Brain microvascular endothelial cell (primary cell): Measurements from ENCODE around the gene UAP1.

Experiments used
- DNase-seq: peaks from one replicate; pipeline ENCODE4 v3.0.0-alpha.2; 2020
- H3K27ac ChIP-seq: fragments of 250-450 bp; sonication (Bioruptor Pico); 2 replicates; pipeline ENCODE4 v1.5.1; 2020; ENCODE audit warnings: mild to moderate bottlenecking, moderate library complexity
- H3K27me3 ChIP-seq: fragments of 250-450 bp; sonication (Bioruptor Pico); replicated peaks from 2 replicates; pipeline ENCODE4 v1.5.1; 2020; ENCODE audit warnings: mild to moderate bottlenecking
- H3K36me3 ChIP-seq: fragments of 250-450 bp; sonication (Bioruptor Pico); replicated peaks from 2 replicates; pipeline ENCODE4 v1.5.1; 2020; ENCODE audit warnings: mild to moderate bottlenecking
- H3K4me3 ChIP-seq: 2 replicates; pipeline ENCODE4 v1.5.1; 2011; ENCODE audit warnings: low read depth, mild to moderate bottlenecking, control low read depth, low read length, moderate library complexity
- in situ Hi-C: cut with HindIII; loops from 2 replicates; pipeline ENCODE4 v1.10.0; 2017; ENCODE audit warnings: low sequenced_read_pairs, low pct_ligation_motif_present
- TF ChIP-seq, protein P1 (sequence below): IDR thresholded peaks from 2 replicates; pipeline ENCODE4 v1.5.1; 2011; ENCODE audit warnings: low read depth, mild to moderate bottlenecking, moderate library complexity, low read length, control low read depth, inconsistent platforms; ENCODE audit errors: missing control alignments

The UAP1 gene

DNA sequence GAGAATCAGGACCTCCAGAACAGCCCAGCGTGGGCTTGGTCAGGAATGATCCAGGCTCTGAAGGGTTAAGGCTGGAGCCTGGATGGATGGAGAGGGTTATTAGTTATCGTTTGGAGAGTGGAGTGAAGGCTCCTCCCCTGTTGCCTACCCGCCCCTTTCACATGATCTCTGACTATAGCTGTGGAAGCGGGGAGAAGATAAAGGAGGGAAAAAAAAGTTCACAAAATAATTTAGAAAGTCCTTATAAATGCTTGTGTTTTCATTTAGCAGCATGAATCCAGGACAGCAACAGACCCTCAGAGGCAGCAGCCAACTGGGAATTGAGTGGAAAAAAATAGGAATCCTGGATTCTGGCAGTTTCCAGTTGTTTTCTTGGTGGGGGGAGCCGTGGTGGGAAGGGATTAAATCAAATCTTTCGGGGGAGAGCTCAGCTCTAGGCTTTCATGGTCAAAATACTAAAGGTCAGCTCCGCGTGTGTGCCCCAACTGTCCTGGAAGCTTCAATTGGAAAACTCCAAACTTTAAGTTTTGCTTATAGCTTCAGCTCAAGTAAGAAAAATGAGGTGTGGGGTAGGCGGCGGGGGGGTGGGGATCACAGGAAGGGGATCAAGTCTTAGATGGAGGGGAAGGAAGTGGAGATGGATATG, 70.1 kb downstream of the UAP1 start:
- Histone ChIP-seq H3K36me3 (no peaks in the 10 kb centered on the region), H3K27ac (peak overlapping the region; percentile 93), H3K4me3 (peak overlapping the region; percentile 71), H3K27me3 (no peaks in the 10 kb centered on the region)
- TF ChIP-seq, protein P1, sequence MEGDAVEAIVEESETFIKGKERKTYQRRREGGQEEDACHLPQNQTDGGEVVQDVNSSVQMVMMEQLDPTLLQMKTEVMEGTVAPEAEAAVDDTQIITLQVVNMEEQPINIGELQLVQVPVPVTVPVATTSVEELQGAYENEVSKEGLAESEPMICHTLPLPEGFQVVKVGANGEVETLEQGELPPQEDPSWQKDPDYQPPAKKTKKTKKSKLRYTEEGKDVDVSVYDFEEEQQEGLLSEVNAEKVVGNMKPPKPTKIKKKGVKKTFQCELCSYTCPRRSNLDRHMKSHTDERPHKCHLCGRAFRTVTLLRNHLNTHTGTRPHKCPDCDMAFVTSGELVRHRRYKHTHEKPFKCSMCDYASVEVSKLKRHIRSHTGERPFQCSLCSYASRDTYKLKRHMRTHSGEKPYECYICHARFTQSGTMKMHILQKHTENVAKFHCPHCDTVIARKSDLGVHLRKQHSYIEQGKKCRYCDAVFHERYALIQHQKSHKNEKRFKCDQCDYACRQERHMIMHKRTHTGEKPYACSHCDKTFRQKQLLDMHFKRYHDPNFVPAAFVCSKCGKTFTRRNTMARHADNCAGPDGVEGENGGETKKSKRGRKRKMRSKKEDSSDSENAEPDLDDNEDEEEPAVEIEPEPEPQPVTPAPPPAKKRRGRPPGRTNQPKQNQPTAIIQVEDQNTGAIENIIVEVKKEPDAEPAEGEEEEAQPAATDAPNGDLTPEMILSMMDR: no peak
- peak; percentile 75 for DNase-seq
- in situ Hi-C loops: no loop called here

DNA sequence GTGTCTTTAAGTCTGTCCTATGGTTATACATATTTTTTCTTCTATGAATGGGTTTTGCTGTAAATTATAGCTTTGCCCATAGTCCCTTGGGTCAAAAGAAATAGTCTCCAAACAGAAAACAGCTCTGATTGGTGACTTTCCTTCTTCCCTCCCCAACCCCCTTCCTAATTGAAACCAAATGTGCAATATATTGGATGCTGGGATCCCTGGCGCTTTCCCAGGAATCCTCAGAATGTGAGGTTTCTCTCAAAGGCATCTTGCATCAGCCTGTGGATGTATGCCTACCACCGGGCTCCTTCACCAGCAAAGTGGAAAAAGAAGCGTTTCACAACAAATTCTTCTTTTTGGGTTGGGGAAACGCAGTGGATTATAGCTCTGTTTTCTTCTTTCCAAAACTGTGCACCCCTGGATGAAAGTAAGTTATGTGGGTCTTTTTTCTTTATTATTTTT, 70.7 kb downstream of the UAP1 start, which contains the start of gene DDR2:
DDR2 (plus strand) TSS at position 248 of the 450 bp plus-strand sequence. CDS start 86,600 bp downstream, outside the sequence.
- Histone ChIP-seq H3K27ac (peak within 1 kb of the TSS; percentile 93), H3K27me3 (no peaks in the 10 kb centered on the region), H3K36me3 (no peaks in the 10 kb centered on the region), H3K4me3 (peak within 1 kb of the TSS; percentile 71)
- TF ChIP-seq, protein P1: no peak
- peak; percentile 88 for DNase-seq
- in situ Hi-C loops: no loop called here

- peak; percentile 34 for DNase-seq
- TF ChIP-seq, protein P1: no peak
- peak overlapping the region; percentile 71 for H3K4me3 ChIP-seq
- peak overlapping the region; percentile 93 for H3K27ac ChIP-seq
- no peaks in the 10 kb centered on the region for H3K36me3 ChIP-seq
- in situ Hi-C loops: no loop called here
- H3K27me3 ChIP-seq: no peaks in the 10 kb centered on the region
Observed at GRCh38 chr1:162632698-162633080, 71.2 kb downstream of the UAP1 start.

DNA sequence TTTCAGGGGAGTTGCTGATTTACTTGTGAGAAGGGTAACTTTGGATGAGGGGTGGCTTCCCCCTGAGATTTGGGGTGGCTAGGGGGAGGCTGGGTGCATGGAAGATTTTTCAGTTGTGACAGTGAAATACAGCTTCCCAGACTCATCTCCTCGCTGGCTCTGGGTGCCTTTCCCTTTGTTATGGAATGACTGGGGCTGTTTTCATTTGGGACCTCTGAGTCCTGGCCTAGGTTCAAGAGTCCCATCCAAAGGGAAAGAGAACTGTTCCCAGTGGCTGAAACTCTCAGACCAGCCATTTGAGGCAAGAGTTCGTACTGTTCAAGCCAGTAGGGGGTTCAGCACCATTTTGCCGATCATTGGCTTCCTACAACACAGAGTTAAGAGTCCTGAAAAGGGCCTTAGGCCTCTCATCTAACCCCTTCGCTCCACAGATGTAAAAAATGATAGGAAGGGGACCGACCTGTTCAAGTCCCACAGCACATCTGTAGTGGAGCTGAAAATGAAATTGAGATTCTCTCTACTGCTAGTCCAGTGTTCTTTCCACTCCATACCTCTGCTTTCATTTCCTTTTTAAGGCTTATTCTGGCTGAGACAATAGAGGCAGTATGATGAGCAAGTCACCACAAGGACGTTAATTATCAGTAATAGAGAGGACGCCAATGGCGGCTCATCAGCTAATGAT, 71.7 kb downstream of the UAP1 start:
- TF ChIP-seq, protein P1: peak; percentile 51
- no peaks in the 10 kb centered on the region for H3K36me3 ChIP-seq
- peak overlapping the region; percentile 93 for H3K27ac ChIP-seq
- DNase-seq: peak; percentile 39
- no peaks in the 10 kb centered on the region for H3K27me3 ChIP-seq
- in situ Hi-C loops: no loop called here
- peak overlapping the region; percentile 71 for H3K4me3 ChIP-seq

DNA sequence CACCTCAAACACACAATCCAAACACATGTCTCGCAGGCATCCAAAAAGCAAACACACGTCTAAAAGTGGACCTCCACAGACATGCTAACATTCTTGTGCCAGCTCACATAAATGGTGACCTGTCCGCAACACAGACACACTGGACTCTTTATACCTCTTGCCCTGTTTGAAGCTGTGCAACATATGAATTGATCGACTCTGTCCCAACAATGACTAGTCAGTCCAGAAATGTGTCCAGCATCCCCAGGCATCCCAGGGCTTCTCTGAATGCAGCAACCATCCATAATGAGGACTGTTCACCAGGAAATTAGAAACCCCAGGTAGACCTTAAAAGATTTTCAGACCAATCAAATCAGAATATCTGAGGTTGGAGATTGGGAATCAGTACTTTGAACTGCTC, 73.9 kb downstream of the UAP1 start:
- TF ChIP-seq, protein P1: no peak
- in situ Hi-C loops: no loop called here
- Histone ChIP-seq H3K36me3 (no peaks in the 10 kb centered on the region), H3K27ac (no peak overlapping the region), H3K27me3 (no peaks in the 10 kb centered on the region), H3K4me3 (no peak overlapping the region)
- no peak for DNase-seq
